Heart left ventricle (tissue), 16 donors: Measurements from ENCODE around the gene SLC35C1. TPM values are rescaled to one million over a fixed set of nuclear protein-coding genes. Genes with fewer than 3 reads are reported as not detected.
A peak's percentile ranks its signal among the peaks of the same experiment; 100 is the strongest.
"Not testable (repeated sequence)": the region's sequence is repeated elsewhere in the genome, so short reads cannot be mapped to it uniquely, and the experiment has no call there.

ENCODE experiments used
- ATAC-seq, 4 donors: fragments of 200-7000 bp; cut with Tn5 transposase; one replicate each; pipeline ENCODE4 v1.9.1; 2020 to 2022; ENCODE audit warnings: moderate library complexity in 4 of 4, mild to moderate bottlenecking in 3 of 4, moderate number of reproducible peaks in 1 of 4
- DNase-seq, 5 donors: peaks; one replicate each; pipeline ENCODE4 v3.0.0-alpha.2; 2020
- H3K27ac ChIP-seq, 12 donors: fragments of 200-600 bp; sonication (generic) in 4 of 12; one replicate each; pipeline versions ENCODE4 v1.5.0 to v1.8.0; 2016 to 2022; ENCODE audit warnings: mild to moderate bottlenecking in 2 of 12
- H3K27me3 ChIP-seq, 9 donors: fragments of 200-600 bp; sonication (generic) in 2 of 9; one replicate each; pipeline versions ENCODE4 v1.5.1 to v1.8.0; 2016 to 2022; ENCODE audit warnings: mild to moderate bottlenecking in 3 of 9
- H3K36me3 ChIP-seq, 9 donors: fragments of 200-600 bp; sonication (generic) in 2 of 9; one replicate each; pipeline versions ENCODE4 v1.5.0 to v1.8.0; 2018 to 2022; ENCODE audit warnings: mild to moderate bottlenecking in 2 of 9
- H3K4me1 ChIP-seq, 12 donors: fragments of 200-600 bp; sonication (generic) in 4 of 12; one replicate each; pipeline versions ENCODE4 v1.5.0 to v1.8.0; 2016 to 2022; ENCODE audit warnings: mild to moderate bottlenecking in 3 of 12
- H3K4me3 ChIP-seq, 12 donors: fragments of 200-600 bp; sonication (generic) in 4 of 12; one replicate each; pipeline versions ENCODE4 v1.5.0 to v1.8.0; 2017 to 2022; ENCODE audit warnings: mild to moderate bottlenecking in 9 of 12, moderate library complexity in 4 of 12
- H3K9me3 ChIP-seq, 12 donors: fragments of 200-600 bp; sonication (generic) in 4 of 12; one replicate each; pipeline versions ENCODE4 v1.5.0 to v1.8.0; 2016 to 2022; ENCODE audit warnings: mild to moderate bottlenecking in 1 of 12
- CTCF ChIP-seq, 12 donors: fragments of 200-600 bp; sonication (generic) in 4 of 12; IDR thresholded peaks; one replicate each; pipeline versions ENCODE4 v1.5.0 to v1.8.0; 2018 to 2022; ENCODE audit warnings: antibody characterized with exemption in 12 of 12, mild to moderate bottlenecking in 5 of 12
- POLR2A ChIP-seq, 2 donors: fragments of 450-650 bp; IDR thresholded peaks; one replicate each; pipeline ENCODE4 v1.6.1; 2017; ENCODE audit warnings: antibody characterized with exemption in 2 of 2, mild to moderate bottlenecking in 2 of 2, moderate library complexity in 2 of 2
- WGBS, 4 donors: extraction: QIAGEN DNeasy Blood & Tissue Kit in 2 of 4; methylation state at CpG; one replicate each; pipeline versions ENCODE4 v1.1.5 to v1.1.7; 2013 to 2018; 5-methylcytosine and 5-hydroxymethylcytosine counted together
- intact Hi-C, 10 donors: fragments of 100-400 bp; cut with DNase I; formaldehyde crosslinking; loops; one replicate each; pipeline versions ENCODE4 v1.11.1 to v1.14.2; 2022
- polyA plus RNA-seq, 2 donors: library from polyadenylated mRNA; stranded (reverse); fragments of 200-250 nt; gene quantifications; one replicate each; pipeline ENCODE4 v1.2.3, GENCODE V29; 2013
- total RNA-seq, 9 donors: library from RNA; depleted of rRNA in 2 of 9; stranded (reverse); fragments of >200 nt in 2 of 9; fragmentation: NEBNext Ultra II Directional in 3 of 9; extraction: Animal tissue kit (Norgen Biotek cat#: 25700) in 3 of 9; gene quantifications; one replicate each; pipeline versions ENCODE4 v1.1.0 to v1.2.4, GENCODE V29; 2016 to 2023
- donor health status: ischemic (EF 13 %, LVEDD 7.1; RV severe dilation, severe dysfunction).
- donor health status: healthy with polysubstance abuse.
- donor health status: DM: no; HTN: yes; CAD: no.
- donor health status: DM: no; HTN: no; CAD: no.
- donor health status: ischemic (EF 25% LVEDD 6.9; RV normal size, moderate dysfunction).
- donor health status: ischemic (EF 25% LVEDD 5.7; RV mildly dilated, moderate dysfunction).
- donor health status: healthy.
- donor health status: DM: yes; HTN: yes; CAD: no.
- donor health status: ischemic (EF 35%, LVEDD 5.7; RV mildly dilated, moderate dysfunction).
- donor health status: nonischemic (EF 11% LVEDD 7.7; RV severe dilation, severe dysfunction).
- donor health status: DM: yes; HTN: yes; CAD: no.
- donor health status: PGD.
- donor health status: ischemic (EF 29% LVEDD 5.4; RV normal size, mild dysfunction).
- donor health status: nonischemic (EF 23%, LVEDD 6.1; RV moderate dilation, normal function).

The SLC35C1 gene
- total and polyA plus RNA-seq, 11 donors, result 5.3 to 21.0 (median 7.8) TPM

- peak in 2 of 5 donors; percentile 11 to 36 for DNase-seq
- Histone ChIP-seq H3K27ac (peak overlapping the region in 7 of 12 donors; percentile 68 to 94 (median 89)), H3K9me3 (no peaks in the 10 kb centered on the region), H3K27me3 (no peaks in the 10 kb centered on the region), H3K4me3 (peak overlapping the region; percentile 63 to 99 (median 84)), H3K36me3 (peaks cover 0 to 25% (median 15%) of the 10 kb centered on the region in 9 donors), H3K4me1 (peaks cover 6 to 61% (median 33%) of the 10 kb centered on the region in 12 donors)
- intact Hi-C loops, result loop anchor here in 2 of 10 donors (5.0 kb wide), 2 partner anchors 36 to 41 kb away; partner anchors contain the start of gene CRY2 (in 1 of the 2)
- no peak for TF ChIP-seq CTCF (IDR thresholded peaks at IDR 0.05)
- TF ChIP-seq POLR2A (IDR thresholded peaks at IDR 0.05), result no peak
- 79 to 89% (median 84%) methylated on average over 20 of the region's 20 CpGs for WGBS, 4 donors
- no peak for ATAC-seq
These were observed 1.4 kb downstream of the SLC35C1 start for GRCh38 chr11:45806072-45806933.

- intact Hi-C loops, result loop anchor here in 2 of 10 donors (5.0 kb wide), 2 partner anchors 35 to 40 kb away; partner anchors contain the start of gene CRY2 (in 1 of the 2)
- no peaks in the 10 kb centered on the region for H3K27me3 ChIP-seq
- H3K4me3 ChIP-seq, result peak overlapping the region in 6 of 12 donors; percentile 12 to 99 (median 84)
- 72 to 82% (median 77%) methylated on average over 7 of the region's 7 CpGs for WGBS, 4 donors
- H3K9me3 ChIP-seq, result no peaks in the 10 kb centered on the region
- H3K4me1 ChIP-seq, result peaks cover 6 to 61% (median 33%) of the 10 kb centered on the region in 12 donors
- TF ChIP-seq CTCF (IDR thresholded peaks at IDR 0.05), result no peak
- TF ChIP-seq POLR2A (IDR thresholded peaks at IDR 0.05), result no peak
- no peak overlapping the region for H3K27ac ChIP-seq
- ATAC-seq (no peak), DNase-seq (peak in 1 of 5 donors; percentile 9)
- H3K36me3 ChIP-seq, result peaks cover 0 to 34% (median 24%) of the 10 kb centered on the region in 9 donors
These were observed 2.2 kb downstream of the SLC35C1 start for GRCh38 chr11:45806937-45807791.

- no peak overlapping the region for H3K27ac ChIP-seq
- WGBS, 4 donors, result 71 to 81% (median 74%) methylated on average over 4 of the region's 4 CpGs
- peak in 1 of 5 donors; percentile 17 for DNase-seq
- no peak for TF ChIP-seq POLR2A (IDR thresholded peaks at IDR 0.05)
- no peak for TF ChIP-seq CTCF (IDR thresholded peaks at IDR 0.05)
- no peaks in the 10 kb centered on the region for H3K9me3 ChIP-seq
- H3K27me3 ChIP-seq, result no peaks in the 10 kb centered on the region
- H3K4me3 ChIP-seq, result no peak overlapping the region
- H3K4me1 ChIP-seq, result peaks cover 6 to 61% (median 33%) of the 10 kb centered on the region in 12 donors
- no peak for ATAC-seq
- intact Hi-C loops, result loop anchor here in 2 of 10 donors (5.0 kb wide), 2 partner anchors 34 to 39 kb away; partner anchors contain the start of gene CRY2 (in 1 of the 2)
- peaks cover 0 to 40% (median 27%) of the 10 kb centered on the region in 9 donors for H3K36me3 ChIP-seq
These were observed 2.9 kb downstream of the SLC35C1 start for GRCh38 chr11:45807792-45808238.

- H3K4me3 ChIP-seq, H3K27ac ChIP-seq, DNase-seq, H3K27me3 ChIP-seq, ATAC-seq, H3K9me3 ChIP-seq: not testable (repeated sequence)
- intact Hi-C loops, result loop anchor here in 2 of 10 donors (5.0 kb wide), 2 partner anchors 34 to 39 kb away; partner anchors contain the start of gene CRY2 (in 1 of the 2)
- peaks cover 0 to 40% (median 27%) of the 10 kb centered on the region in 9 donors for H3K36me3 ChIP-seq
- H3K4me1 ChIP-seq, result peaks cover 6 to 61% (median 33%) of the 10 kb centered on the region in 12 donors
- 95 to 97% (median 97%) methylated on average over 6 of the region's 6 CpGs for WGBS, 4 donors
These were observed 3.5 kb downstream of the SLC35C1 start for GRCh38 chr11:45808427-45808826.
